Natural killer cell (primary cell): ENCODE data around the gene TRPM5. TPM values are rescaled to one million over a fixed set of nuclear protein-coding genes. Genes with fewer than 3 reads are reported as not detected.

Experiments
- ATAC-seq, 3 donors: fragments of 150-1000 bp in 2 of 3; fragments of 200-7000 bp in 1 of 3; cut with Tn5 transposase; 1 replicate in 1 of 3; 2 replicates in 2 of 3; pipeline ENCODE4 v1.10.0; 2021; ENCODE audit warnings: mild to moderate bottlenecking in 2 of 3, moderate library complexity in 2 of 3
- DNase-seq, 2 donors: peaks; one replicate each; pipeline versions ENCODE4 v3.0.0 to v3.0.0-alpha.2; 2013 to 2021; ENCODE audit warnings: mixed read lengths in 1 of 2
- H3K27ac ChIP-seq: one replicate; pipeline ENCODE4 v1.5.1; 2013; ENCODE audit warnings: mild to moderate bottlenecking, low read length
- H3K27me3 ChIP-seq: one replicate; pipeline ENCODE4 v1.6.1; 2013; ENCODE audit warnings: low read length; ENCODE audit not compliant: control insufficient read depth, insufficient read depth
- H3K36me3 ChIP-seq: one replicate; pipeline ENCODE4 v1.6.1; 2013; ENCODE audit warnings: low read length; ENCODE audit not compliant: control insufficient read depth, insufficient read depth
- H3K4me1 ChIP-seq: one replicate; pipeline ENCODE4 v1.6.1; 2013; ENCODE audit warnings: low read length; ENCODE audit not compliant: control insufficient read depth, insufficient read depth
- H3K4me3 ChIP-seq: one replicate; pipeline ENCODE4 v1.5.1; 2013; ENCODE audit warnings: low read length
- H3K9me3 ChIP-seq: one replicate; pipeline ENCODE4 v1.6.1; 2013; ENCODE audit warnings: low read length; ENCODE audit not compliant: control insufficient read depth, insufficient read depth
- H3K27ac Mint-ChIP-seq, 2 donors: one replicate each; pipeline ENCODE4 v1.8.0; 2022; ENCODE audit warnings: mild to moderate bottlenecking in 2 of 2, mixed read lengths in 2 of 2, moderate library complexity in 1 of 2
- H3K27me3 Mint-ChIP-seq, 2 donors: one replicate each; pipeline ENCODE4 v1.8.0; 2022; ENCODE audit warnings: low read depth in 2 of 2, mixed read lengths in 2 of 2
- H3K36me3 Mint-ChIP-seq: one replicate; pipeline ENCODE4 v1.8.0; 2022; ENCODE audit warnings: mixed read lengths
- H3K4me1 Mint-ChIP-seq, 2 donors: one replicate each; pipeline ENCODE4 v1.8.0; 2022; ENCODE audit warnings: mixed read lengths in 2 of 2
- H3K4me3 Mint-ChIP-seq: one replicate; pipeline ENCODE4 v1.8.0; 2022; ENCODE audit warnings: mild to moderate bottlenecking, moderate library complexity, mixed read lengths
- H3K9me3 Mint-ChIP-seq, 2 donors: one replicate each; pipeline ENCODE4 v1.8.0; 2022; ENCODE audit warnings: mixed read lengths in 2 of 2
- CTCF ChIP-seq: fragments of 200-600 bp; IDR thresholded peaks from one replicate; pipeline ENCODE4 v1.8.0; 2022; ENCODE audit warnings: antibody characterized with exemption
- WGBS: methylation state at CpG from one replicate; pipeline ENCODE4 v1.1.7; 2013; ENCODE audit warnings: missing lambda C conversion rate; ENCODE audit not compliant: insufficient coverage; 5-methylcytosine and 5-hydroxymethylcytosine counted together
- intact Hi-C: fragments of 100-400 bp; cut with micrococcal nuclease; formaldehyde crosslinking; loops from one replicate; pipeline ENCODE4 v1.14.2; 2022
- total RNA-seq, 4 donors: library from RNA; stranded (reverse); fragments of 120-200 nt in 1 of 4; gene quantifications; one replicate each; pipeline versions ENCODE4 v1.2.3 to v1.2.4, GENCODE V29; 2013 to 2022

TRPM5 gene
- total RNA-seq, 3 donors from 2014 or later (not counting 1 experiment from before 2014, with no cell fraction given): not detected

DNA sequence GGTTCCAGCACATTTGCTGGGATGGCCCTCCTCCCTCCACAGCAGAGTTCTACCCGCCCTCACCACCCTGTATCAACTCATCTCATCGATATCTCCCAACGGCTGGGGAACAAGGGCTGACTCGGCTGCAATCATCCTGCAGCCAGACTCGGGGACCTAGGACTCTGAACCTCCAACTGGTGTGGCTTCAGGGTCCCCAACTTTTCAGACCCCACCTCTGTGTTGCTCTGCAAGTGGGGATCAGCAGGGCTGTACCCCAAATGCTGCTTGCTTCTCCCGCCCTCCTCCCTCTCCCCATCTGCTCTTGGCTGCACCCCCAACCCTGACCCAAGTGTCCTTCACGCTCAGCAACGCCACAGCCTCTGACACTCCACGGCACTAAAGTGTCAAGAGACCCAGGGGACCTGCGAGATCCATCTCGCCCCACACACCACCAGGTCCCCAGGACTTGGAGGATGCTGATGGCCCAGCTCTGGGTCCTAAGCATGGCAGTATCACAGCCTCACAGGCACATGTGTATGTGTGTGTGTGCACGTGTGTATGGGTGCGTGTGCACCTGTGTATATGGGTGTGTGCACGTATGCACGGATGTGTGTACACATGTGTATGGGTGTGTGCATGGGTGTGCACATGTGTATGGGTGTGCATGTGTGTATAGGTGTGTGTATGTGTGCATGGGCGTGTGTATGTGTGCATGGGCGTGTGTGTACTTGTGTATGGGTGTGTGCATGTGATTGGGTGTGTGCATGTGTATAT is 26.9 kb upstream of the TRPM5 start:
- Mint-ChIP-seq H3K36me3 (no peaks in the 10 kb centered on the region), H3K27me3 (peaks cover 39 to 40% of the 10 kb centered on the region in 2 donors), H3K4me1 (peaks cover 14 to 28% of the 10 kb centered on the region in 2 donors), H3K27ac (no peak overlapping the region), H3K4me3 (no peak overlapping the region), H3K9me3 (no peaks in the 10 kb centered on the region)
- Histone ChIP-seq H3K4me1 (peaks cover 23% of the 10 kb centered on the region), H3K36me3 (no peaks in the 10 kb centered on the region), H3K4me3 (no peak overlapping the region), H3K27me3 (peaks cover 6% of the 10 kb centered on the region), H3K9me3 (no peaks in the 10 kb centered on the region), H3K27ac (no peak overlapping the region)
- WGBS: 94% methylated on average over 17 of the region's 17 CpGs
- no peak for DNase-seq
- intact Hi-C loops: no loop called here
- ATAC-seq: no peak
- TF ChIP-seq CTCF: no peak

- Mint-ChIP-seq H3K36me3 (no peaks in the 10 kb centered on the region), H3K27ac (no peak overlapping the region), H3K4me3 (no peak overlapping the region), H3K27me3 (peaks cover 33 to 40% of the 10 kb centered on the region in 2 donors), H3K9me3 (no peaks in the 10 kb centered on the region), H3K4me1 (peaks cover 19 to 32% of the 10 kb centered on the region in 2 donors)
- H3K4me3 ChIP-seq: no peak overlapping the region
- peaks cover 28% of the 10 kb centered on the region for H3K4me1 ChIP-seq
- TF ChIP-seq CTCF: no peak
- H3K27me3 ChIP-seq: peaks cover 7% of the 10 kb centered on the region
- H3K27ac ChIP-seq: no peak overlapping the region
- 93% methylated on average over 6 of the region's 7 CpGs for WGBS
- no peak for DNase-seq
- H3K36me3 ChIP-seq: no peaks in the 10 kb centered on the region
- no peak for ATAC-seq
- H3K9me3 ChIP-seq: no peaks in the 10 kb centered on the region
- intact Hi-C loops: no loop called here
Observed at GRCh38 chr11:2470495-2470894, 26.2 kb upstream of the TRPM5 start.

- H3K27ac ChIP-seq: no peak overlapping the region
- WGBS: 91% methylated on average over 21 of the region's 21 CpGs
- peaks cover 33% of the 10 kb centered on the region for H3K4me1 ChIP-seq
Observed at GRCh38 chr11:2468363-2469235, 24.3 kb upstream of the TRPM5 start.

More at GRCh38 chr11:2468363-2469235, 24.3 kb upstream of the TRPM5 start:
- Histone ChIP-seq H3K36me3 (no peaks in the 10 kb centered on the region), H3K27me3 (peaks cover 10% of the 10 kb centered on the region), H3K9me3 (no peaks in the 10 kb centered on the region), H3K4me3 (no peak overlapping the region)
- TF ChIP-seq CTCF: no peak
- intact Hi-C loops: loop anchor here (5.0 kb wide), 1 partner anchor 36 kb away; no protein-coding TSS in a partner anchor
- ATAC-seq: no peak
- no peaks in the 10 kb centered on the region for H3K36me3 Mint-ChIP-seq
- H3K27me3 Mint-ChIP-seq: peaks cover 24 to 39% of the 10 kb centered on the region in 2 donors
- no peak overlapping the region for H3K4me3 Mint-ChIP-seq
- DNase-seq: no peak
- H3K4me1 Mint-ChIP-seq: peaks cover 19 to 35% of the 10 kb centered on the region in 2 donors
- H3K27ac Mint-ChIP-seq: no peak overlapping the region
- H3K9me3 Mint-ChIP-seq: no peaks in the 10 kb centered on the region
